CD4-positive, alpha-beta T cell treated with Interleukin-6 at 100 ng/mL for 8 hours (primary cell): ENCODE measurements around the gene CALML5.

Experiments used
- DNase-seq: peaks from one replicate; pipeline ENCODE4 v3.0.0-alpha.2; 2020; ENCODE audit warnings: mixed read lengths, low spot score

CALML5 gene, protein sequence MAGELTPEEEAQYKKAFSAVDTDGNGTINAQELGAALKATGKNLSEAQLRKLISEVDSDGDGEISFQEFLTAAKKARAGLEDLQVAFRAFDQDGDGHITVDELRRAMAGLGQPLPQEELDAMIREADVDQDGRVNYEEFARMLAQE

GRCh38 chr10:5499493-5500140, at the start of gene CALML5:
Gene CALML5, minus strand, starts transcription at chr10:5499570. Its CDS starts 132 bp downstream, at chr10:5499438.
- DNase-seq = no peak

GRCh38 chr10:5547931-5548660, 48.7 kb upstream of the CALML5 start:
- no peak for DNase-seq

- DNase-seq = no peak
Observed at GRCh38 chr10:5547681-5547930, 48.2 kb upstream of the CALML5 start.

GRCh38 chr10:5546891-5547680, 47.7 kb upstream of the CALML5 start:
- DNase-seq = no peak

GRCh38 chr10:5545778-5546710, 46.7 kb upstream of the CALML5 start:
- DNase-seq = no peak

GRCh38 chr10:5545426-5545777, 46.0 kb upstream of the CALML5 start:
- DNase-seq = no peak

DNA sequence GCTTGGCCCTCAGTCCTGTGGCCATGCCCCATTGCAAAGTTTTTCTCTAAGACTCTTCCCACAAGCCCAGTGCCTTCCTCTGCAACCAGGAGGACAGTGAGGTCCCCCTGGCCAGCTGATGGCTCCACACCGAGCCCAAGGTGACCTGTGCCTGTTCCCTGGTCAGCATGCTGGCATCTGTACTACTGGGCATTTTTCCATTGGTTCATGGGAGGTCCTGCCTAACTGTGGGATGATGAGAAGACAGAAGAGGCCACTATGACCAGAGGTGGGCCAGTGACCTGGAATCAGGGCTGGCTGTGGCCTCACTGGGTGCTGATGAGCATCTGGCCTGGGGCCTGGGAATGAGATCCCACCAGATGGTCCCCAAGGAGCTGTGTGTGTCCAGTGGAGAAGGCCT, 45.6 kb upstream of the CALML5 start:
- no peak for DNase-seq

DNA sequence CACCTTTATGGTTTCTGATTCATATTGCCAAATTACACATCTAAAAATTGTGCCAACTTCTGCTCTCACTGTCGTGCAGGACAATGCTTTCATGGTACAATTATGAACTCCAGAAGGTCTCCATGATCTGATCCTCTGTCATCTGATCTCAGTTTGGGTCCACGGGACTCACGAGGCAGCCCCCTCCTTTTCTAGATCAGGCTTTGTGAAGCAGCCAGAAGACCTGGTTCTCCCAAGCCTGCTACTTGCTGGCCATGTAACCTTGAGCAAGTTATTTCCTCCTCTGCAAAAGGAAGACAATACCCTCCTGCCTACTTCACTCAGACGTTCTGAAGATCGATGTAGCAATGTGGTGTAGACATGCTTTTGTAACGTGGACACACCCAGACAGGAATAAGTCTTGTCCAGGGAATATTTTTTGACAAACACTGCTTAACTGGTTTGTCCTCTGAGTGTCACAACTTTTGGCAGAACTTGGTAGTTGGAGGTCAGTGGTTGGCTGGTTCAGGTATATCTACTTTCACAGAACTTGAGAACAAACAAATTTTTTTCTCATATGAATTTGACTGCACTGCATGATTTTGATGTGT, 44.9 kb upstream of the CALML5 start:
- DNase-seq = no peak

- DNase-seq = no peak
Observed at GRCh38 chr10:5543623-5544022, 44.3 kb upstream of the CALML5 start.

- no peak for DNase-seq
Observed at GRCh38 chr10:5542100-5542499, 42.7 kb upstream of the CALML5 start.

GRCh38 chr10:5540891-5541290, 41.5 kb upstream of the CALML5 start:
- DNase-seq = no peak

DNA sequence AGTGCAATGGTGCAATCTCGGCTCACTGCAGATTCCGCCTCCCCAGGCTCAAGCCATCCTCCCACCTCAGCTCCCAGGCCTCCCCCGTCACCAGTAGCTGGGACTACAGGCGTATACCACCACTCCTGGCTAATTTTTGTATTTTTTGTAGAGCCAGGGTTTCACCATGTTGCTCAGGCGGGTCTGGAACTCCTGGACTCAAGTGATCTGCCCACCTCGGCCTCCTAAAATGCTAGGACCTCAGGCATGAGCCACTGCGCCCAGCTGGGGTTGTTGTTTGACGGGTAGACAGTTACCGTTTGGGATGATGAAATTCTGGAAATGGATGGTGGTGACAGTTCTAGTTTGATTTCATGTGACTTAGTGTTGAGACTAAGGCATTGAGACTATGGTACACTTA, 40.7 kb upstream of the CALML5 start:
- no peak for DNase-seq

GRCh38 chr10:5538892-5539651, 39.7 kb upstream of the CALML5 start:
- DNase-seq = no peak

DNA sequence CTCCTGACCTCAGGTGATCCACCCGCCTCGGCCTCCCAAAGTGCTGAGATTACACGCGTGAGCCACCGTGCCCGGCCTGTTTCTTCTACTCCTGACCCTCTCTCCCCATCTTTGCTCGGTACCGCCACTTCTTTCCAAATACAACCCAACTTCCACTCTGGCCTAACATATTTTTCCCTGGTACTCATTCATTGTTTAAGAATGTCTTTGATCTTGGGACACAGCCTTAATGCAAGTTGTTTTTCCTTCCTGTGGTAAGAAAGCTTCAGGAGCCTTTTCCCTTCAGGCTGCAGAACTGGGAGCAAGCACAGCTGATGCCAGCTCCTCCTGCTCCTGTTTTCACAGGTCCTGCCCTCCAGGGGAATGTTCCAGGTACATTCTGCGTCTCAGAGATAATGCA, 39.1 kb upstream of the CALML5 start:
- DNase-seq = no peak

GRCh38 chr10:5537684-5538083, 38.3 kb upstream of the CALML5 start:
- DNase-seq = no peak

- DNase-seq = no peak
Observed at GRCh38 chr10:5536486-5537081, 37.2 kb upstream of the CALML5 start.

DNA sequence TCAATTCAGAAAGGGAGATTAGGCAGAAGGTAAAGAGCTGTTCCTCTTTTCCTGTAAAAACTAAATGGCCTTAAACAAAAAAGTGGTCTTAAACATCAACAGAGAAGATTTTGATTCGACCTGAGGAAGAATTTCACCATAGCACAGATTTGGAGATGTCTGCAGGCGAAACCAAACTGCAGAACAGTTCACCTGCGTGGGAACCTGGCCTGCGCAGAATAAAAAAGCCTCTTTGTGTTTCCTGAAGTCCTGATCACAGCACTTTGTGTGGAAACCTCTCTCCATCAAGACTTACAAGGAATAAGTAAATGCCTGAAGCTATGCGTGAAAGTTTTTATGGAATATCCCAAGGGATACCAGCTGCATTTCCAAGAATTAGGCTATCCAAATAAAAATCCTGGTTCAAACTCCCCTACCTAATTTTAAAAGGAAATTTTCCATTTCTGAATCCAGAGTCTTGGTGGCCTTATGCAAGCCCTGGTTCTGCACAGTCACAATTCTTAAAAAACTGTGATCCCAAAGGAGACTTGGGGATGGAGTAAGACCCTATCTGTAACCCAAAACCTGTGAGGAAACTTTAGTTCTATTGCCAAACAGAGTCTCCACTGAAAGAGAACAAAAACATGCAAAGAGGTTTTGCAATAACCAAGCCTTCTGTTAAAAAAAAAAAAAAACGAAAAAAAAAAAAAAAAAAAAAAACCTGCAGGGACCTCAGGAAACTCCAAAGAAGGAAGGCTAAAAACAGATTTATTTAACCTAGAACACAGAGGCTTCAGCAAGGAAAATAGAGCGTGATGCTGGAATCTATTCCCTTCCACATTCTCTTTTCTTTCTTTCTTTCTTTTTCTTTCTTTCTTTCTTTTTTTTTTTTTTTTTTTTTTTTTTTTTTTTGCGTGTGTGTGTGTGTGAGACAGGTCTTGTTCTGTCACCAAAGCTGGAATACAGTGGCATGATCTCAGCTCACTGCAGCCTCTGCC, 35.8 kb upstream of the CALML5 start:
- DNase-seq = no peak

DNA sequence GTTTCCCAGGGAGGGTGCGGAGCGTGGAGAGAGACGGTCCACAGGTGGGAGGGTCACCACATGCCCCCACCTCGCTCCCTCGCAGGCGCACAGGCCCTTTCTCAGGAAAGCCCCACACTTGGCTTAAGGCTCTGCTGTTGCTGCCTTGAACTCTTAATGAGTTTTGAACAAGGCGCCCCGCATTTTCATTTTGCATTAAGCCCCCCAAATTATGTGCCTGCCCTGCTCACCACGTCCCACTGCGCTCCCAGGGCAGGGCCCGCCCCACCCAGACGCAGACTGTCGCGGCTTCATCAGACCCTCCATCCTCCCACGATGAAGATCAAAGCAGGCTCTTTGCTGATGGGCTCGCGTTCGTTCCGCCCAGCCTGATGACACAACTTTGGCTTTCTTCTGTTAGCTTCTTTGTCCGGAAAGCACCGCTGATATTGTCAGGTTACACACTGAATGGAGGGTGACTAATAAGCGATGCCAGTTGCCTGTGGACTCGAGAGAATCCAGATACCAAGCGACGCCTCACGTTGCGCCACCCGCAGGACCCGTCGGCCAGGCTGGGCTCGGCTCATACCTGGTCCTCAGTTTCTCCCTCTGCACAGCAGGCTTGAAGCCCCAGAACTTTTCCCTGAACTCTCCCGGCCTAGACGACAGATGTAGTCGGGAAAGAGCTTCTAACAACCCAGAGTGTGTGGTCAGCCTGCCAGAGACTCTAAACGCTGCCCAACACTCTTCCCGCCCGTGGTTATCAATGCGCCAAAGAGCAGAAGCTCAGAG, 34.9 kb upstream of the CALML5 start:
- no peak for DNase-seq
